K562 (cell line): ENCODE measurements around the gene NDN.

Source experiments
- CTCF ChIP-seq, 3 experiments: IDR thresholded peaks in 2 of 3; conservative IDR thresholded peaks in 1 of 3; 2 replicates each; pipeline ENCODE4 v1.5.1; 2011 to 2012; ENCODE audit warnings: low read length in 3 of 3, mild to moderate bottlenecking in 3 of 3, control low read depth in 2 of 3, improper control_type of control experiment in 1 of 3, inconsistent platforms in 1 of 3, low read depth in 1 of 3, mixed read lengths in 1 of 3, moderate library complexity in 1 of 3; ENCODE audit not compliant: insufficient read depth in 2 of 3
- GATA2 ChIP-seq: sonication (generic); formaldehyde crosslinking; IDR thresholded peaks from 2 replicates; pipeline ENCODE4 v1.4.0; 2020; ENCODE audit warnings: mild to moderate bottlenecking, missing genetic modification reagents
- POLR2AphosphoS5 ChIP-seq: IDR thresholded peaks from 2 replicates; pipeline ENCODE4 v1.6.1; 2011; ENCODE audit warnings: mild to moderate bottlenecking, low read depth, low read length, moderate library complexity; ENCODE audit not compliant: control insufficient read depth, insufficient read depth
- ZNF324 ChIP-seq: fragments of 250-450 bp; sonication (Bioruptor Pico); IDR thresholded peaks from 2 replicates; pipeline ENCODE4 v1.4.0; 2020; ENCODE audit warnings: mild to moderate bottlenecking
- ZNF592 ChIP-seq: fragments of 450-650 bp; IDR thresholded peaks from 2 replicates; pipeline ENCODE4 v1.6.1; 2017; ENCODE audit warnings: antibody characterized with exemption, mild to moderate bottlenecking

GRCh38 chr15:23642413-23643044 is 44.6 kb downstream of the NDN start:
- TF ChIP-seq ZNF592 (no peak), POLR2AphosphoS5 (no peak), CTCF (IDR thresholded peaks at IDR 0.05 in 2 of 3, conservative IDR thresholded peaks at IDR 0.05 in 1 of 3; ENCODE audit: insufficient read depth in 2 of 3, low read depth in 1 of 3, low read length in 3 of 3) (peak; percentile 86 to 95 (median 88)), GATA2 (CRISPR knock-in tag) (no peak), ZNF324 (CRISPR knock-in tag) (no peak)
